ENCODE results near the gene ABL1.
A peak's percentile ranks its signal among the peaks of the same experiment; 100 is the strongest.

Gene ABL1

DNA sequence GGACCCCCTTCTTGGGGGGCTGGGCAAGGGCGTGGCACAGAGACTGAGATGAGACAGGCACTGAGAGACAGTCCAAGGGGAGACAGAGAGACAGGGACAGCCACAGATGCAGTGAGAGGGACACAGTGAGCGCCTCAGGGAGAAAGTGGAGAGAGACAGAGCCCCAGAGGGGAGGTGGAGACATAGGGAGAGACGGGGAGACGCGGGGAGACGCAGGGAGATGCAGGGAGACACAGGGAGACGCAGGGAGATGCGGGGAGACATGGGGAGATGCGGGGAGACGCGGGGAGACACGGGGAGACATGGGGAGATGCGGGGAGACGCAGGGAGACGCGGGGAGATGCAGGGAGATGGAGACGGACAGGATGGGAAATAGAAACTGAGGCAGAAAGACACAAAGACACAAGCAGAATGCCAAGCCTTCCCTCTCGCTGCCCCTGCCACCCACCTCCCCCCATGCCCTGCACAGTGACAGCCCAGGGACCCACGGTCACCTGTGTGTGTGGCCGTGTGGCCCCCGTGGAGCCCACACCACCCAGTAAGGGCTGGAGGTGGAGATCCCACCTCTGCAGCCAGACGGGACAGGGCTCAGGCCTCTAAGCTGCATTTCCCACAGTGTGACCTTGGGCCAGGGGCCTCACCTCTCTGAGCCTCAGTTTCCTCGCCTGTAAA is 95.2 kb downstream of the ABL1 start:
- Histone ChIP-seq H3K4me3 (replicated peaks; ENCODE audit: low read depth, low read length) (no peak overlapping the region), H3K27me3 (replicated peaks; ENCODE audit: control insufficient read depth, insufficient read depth, low read length) (no peaks in the 10 kb centered on the region; the same call in none of the 2 replicates), H3K36me3 (ENCODE audit: control insufficient read depth, insufficient read depth, low read length) (no peaks in the 10 kb centered on the region)
- TF ChIP-seq, protein P1, sequence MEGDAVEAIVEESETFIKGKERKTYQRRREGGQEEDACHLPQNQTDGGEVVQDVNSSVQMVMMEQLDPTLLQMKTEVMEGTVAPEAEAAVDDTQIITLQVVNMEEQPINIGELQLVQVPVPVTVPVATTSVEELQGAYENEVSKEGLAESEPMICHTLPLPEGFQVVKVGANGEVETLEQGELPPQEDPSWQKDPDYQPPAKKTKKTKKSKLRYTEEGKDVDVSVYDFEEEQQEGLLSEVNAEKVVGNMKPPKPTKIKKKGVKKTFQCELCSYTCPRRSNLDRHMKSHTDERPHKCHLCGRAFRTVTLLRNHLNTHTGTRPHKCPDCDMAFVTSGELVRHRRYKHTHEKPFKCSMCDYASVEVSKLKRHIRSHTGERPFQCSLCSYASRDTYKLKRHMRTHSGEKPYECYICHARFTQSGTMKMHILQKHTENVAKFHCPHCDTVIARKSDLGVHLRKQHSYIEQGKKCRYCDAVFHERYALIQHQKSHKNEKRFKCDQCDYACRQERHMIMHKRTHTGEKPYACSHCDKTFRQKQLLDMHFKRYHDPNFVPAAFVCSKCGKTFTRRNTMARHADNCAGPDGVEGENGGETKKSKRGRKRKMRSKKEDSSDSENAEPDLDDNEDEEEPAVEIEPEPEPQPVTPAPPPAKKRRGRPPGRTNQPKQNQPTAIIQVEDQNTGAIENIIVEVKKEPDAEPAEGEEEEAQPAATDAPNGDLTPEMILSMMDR (IDR thresholded peaks at IDR 0.05; ENCODE audit: insufficient read depth, low read length, poor library complexity, severe bottlenecking), result no peak
- no peak for DNase-seq (ENCODE audit: extremely low read depth, insufficient read length)

DNA sequence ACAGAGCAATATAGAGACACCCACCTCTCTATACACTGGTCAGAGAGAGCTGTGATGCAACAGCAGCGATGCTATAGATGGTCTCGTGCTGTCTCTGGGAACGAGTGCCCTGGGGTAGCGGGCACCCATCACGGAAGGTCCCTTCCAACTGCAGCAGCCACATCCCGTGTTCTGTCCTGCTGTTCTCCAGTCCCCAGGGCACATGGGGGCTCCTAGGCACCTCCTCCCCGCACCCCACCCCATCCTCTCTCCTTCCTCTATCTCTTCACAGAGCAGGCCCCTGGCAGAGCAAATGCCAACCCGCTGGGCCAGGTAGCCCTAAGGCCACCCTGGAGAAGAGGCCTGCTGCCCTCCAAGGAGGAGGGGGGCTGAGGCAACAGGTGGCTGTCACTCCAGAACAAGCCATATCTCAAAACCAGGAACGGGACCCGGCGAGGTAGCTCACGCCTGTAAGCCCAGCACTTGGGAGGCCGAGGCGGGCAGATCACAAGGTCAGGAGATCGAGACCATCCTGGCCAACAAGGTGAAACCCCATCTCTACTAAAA is 95.8 kb downstream of the ABL1 start:
- H3K4me3 ChIP-seq (replicated peaks; ENCODE audit: low read depth, low read length), result no peak overlapping the region
- TF ChIP-seq, protein P1 (IDR thresholded peaks at IDR 0.05; ENCODE audit: insufficient read depth, low read length, poor library complexity, severe bottlenecking), result no peak
- no peak for DNase-seq (ENCODE audit: extremely low read depth, insufficient read length)
- H3K27me3 ChIP-seq (replicated peaks; ENCODE audit: control insufficient read depth, insufficient read depth, low read length), result no peaks in the 10 kb centered on the region; the same call in none of the 2 replicates
- no peaks in the 10 kb centered on the region for H3K36me3 ChIP-seq (ENCODE audit: control insufficient read depth, insufficient read depth, low read length)

DNA sequence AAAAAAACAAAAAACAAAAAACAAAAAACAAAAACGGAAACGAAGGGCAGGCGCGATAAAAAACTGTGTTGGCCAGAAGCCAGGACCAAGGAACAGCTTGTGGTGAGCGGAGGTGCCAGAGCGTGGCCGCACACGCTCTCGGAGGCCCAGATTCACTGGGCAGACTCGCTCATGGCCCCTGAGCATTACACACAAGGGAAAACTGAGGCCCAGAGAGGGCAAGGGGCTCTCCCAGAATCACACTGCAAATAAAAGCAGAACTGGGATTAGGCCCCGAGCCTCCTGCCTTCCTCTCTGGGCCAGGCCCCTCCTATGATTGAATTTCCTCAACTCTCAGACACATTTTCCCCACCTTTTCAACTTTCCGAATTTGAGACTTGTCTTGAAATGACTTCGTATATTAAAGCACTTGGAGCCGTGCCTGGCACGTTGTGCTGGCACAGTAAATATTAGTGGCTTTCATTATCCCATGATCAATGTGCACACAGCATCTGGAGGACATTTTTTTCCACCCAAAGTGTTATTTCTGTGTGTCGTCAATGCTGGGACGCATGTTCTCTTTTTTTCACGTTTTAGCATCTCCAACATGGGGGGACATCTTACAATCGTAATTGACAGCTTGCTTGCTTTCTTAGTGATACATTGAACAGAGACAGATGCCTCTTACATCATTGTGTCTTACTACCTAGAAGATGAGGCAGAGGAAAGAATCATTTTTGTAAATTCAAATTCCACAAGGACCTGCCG is 96.6 kb downstream of the ABL1 start:
- no peaks in the 10 kb centered on the region; the same call in none of the 2 replicates for H3K27me3 ChIP-seq (replicated peaks; ENCODE audit: control insufficient read depth, insufficient read depth, low read length)
- DNase-seq (ENCODE audit: extremely low read depth, insufficient read length), result peak; percentile 74
- TF ChIP-seq, protein P1 (IDR thresholded peaks at IDR 0.05; ENCODE audit: insufficient read depth, low read length, poor library complexity, severe bottlenecking), result no peak
- no peaks in the 10 kb centered on the region for H3K36me3 ChIP-seq (ENCODE audit: control insufficient read depth, insufficient read depth, low read length)
- no peak overlapping the region for H3K4me3 ChIP-seq (replicated peaks; ENCODE audit: low read depth, low read length)

DNA sequence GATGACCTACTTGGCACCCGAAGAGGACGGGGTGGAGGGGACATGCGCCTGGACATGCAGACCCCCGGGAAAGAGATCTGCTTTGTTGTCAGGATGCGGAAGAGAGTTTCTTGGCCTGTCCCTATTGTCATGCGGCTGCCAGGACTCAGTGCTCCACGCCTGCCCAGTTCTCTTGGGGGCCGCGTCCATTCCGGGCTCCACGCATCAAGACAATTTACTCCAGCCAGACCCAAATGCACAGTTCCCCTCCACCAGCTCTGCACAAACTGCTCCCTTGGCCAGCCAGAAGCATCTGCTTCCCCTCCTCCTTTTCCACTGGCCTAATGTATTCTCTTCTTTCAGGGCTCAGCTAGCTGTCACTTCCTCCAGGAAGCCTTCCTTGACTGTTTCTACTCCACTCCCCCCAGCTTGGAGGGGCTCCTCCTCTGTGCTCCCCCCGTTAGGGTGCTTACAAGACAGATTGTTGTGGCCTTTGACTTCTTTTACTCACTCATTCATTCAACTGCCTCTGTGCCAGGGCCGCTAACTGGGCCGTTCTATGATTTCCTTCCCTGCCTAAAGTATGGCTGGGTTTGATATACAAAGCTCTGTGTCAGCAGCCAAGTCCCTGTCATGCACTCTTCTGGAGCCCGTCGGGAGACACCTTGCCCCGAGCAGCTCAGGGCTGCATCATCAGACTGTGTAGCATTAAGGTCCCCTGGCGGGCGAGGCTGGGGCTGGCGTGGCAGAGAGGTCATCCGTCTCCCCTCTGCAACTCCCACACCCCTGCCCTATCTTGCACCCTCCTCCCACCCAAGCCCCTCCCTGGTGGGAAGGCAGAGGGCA is 97.4 kb downstream of the ABL1 start:
- no peaks in the 10 kb centered on the region for H3K36me3 ChIP-seq (ENCODE audit: control insufficient read depth, insufficient read depth, low read length)
- TF ChIP-seq, protein P1 (IDR thresholded peaks at IDR 0.05; ENCODE audit: insufficient read depth, low read length, poor library complexity, severe bottlenecking), result no peak
- H3K4me3 ChIP-seq (replicated peaks; ENCODE audit: low read depth, low read length), result no peak overlapping the region
- peaks cover 3% of the 10 kb centered on the region for H3K27me3 ChIP-seq (replicated peaks; ENCODE audit: control insufficient read depth, insufficient read depth, low read length)
- DNase-seq (ENCODE audit: extremely low read depth, insufficient read length), result no peak

DNA sequence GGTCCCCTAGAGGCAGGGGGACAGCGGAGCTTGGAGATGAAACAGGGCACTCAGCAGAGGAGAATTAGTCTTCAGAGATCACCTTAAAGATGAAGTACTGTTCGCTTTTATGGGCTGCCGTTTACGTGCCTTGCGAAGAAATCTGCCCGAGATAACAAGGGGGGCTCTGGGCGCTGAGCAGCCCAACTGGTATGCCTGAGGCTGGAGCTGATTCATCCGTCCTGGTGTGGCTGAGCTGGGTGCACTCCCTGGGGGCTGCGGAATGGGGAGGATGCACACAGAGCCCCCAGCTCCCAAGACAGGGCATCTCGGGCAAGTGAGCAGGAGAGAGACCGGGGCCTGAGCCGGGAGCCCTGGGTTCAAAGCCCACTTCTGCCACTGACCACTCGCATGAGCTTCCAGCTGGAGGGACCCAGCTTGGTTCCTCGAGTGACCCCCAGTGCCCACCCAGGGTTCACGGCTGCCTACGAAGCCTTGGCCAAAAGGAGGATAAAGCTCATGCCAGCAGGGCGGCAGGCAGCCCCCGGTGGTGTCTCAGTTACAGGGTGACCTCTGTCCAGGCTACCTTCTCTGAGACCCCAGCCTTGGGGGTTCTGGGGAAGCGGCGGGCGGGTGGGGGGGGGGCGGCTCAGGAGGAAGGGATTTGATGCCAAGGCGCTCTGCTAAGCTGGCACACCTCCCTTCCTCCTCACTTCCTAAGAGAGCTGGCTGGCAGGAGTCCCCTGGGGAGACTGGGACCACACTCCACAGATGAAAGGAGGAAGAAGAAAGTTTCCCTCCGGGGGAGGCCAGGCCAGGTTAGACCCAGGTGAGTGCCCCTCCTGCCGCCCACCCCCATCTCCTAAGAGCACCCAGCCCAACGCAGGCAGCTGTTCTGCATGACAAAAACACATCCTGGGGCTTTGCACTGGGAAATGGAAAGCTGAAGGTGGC is 98.3 kb downstream of the ABL1 start:
- Histone ChIP-seq H3K4me3 (replicated peaks; ENCODE audit: low read depth, low read length) (no peak overlapping the region), H3K36me3 (ENCODE audit: control insufficient read depth, insufficient read depth, low read length) (no peaks in the 10 kb centered on the region), H3K27me3 (replicated peaks; ENCODE audit: control insufficient read depth, insufficient read depth, low read length) (peaks cover 7% of the 10 kb centered on the region)
- DNase-seq (ENCODE audit: extremely low read depth, insufficient read length), result no peak
- TF ChIP-seq, protein P1 (IDR thresholded peaks at IDR 0.05; ENCODE audit: insufficient read depth, low read length, poor library complexity, severe bottlenecking), result no peak

Data from GM06990 (cell line).